T-helper 17 cell (primary cell): ENCODE data around the gene CYSRT1. TPM values are rescaled to one million over a fixed set of nuclear protein-coding genes. Genes with fewer than 3 reads are reported as not detected.

Source experiments
- ATAC-seq: fragments of 150-1000 bp; cut with Tn5 transposase; 2 replicates; pipeline ENCODE4 v1.10.0; 2021; ENCODE audit warnings: mild to moderate bottlenecking, moderate library complexity
- DNase-seq, 3 donors: peaks; one replicate each; pipeline versions ENCODE4 v3.0.0 to v3.0.0-alpha.2; 2020 to 2021
- H3K9me3 ChIP-seq: one replicate; pipeline ENCODE4 v1.7.0; 2013; ENCODE audit warnings: low read length, mild to moderate bottlenecking; ENCODE audit not compliant: control insufficient read depth, poor library complexity, severe bottlenecking
- H3K27ac Mint-ChIP-seq: one replicate; pipeline ENCODE4 v1.8.0; 2022; ENCODE audit warnings: mild to moderate bottlenecking, moderate library complexity, mixed read lengths
- H3K27me3 Mint-ChIP-seq: one replicate; pipeline ENCODE4 v1.8.0; 2022; ENCODE audit warnings: mixed read lengths
- H3K36me3 Mint-ChIP-seq: one replicate; pipeline ENCODE4 v1.8.0; 2022; ENCODE audit warnings: low read depth, mixed read lengths
- H3K4me1 Mint-ChIP-seq: one replicate; pipeline ENCODE4 v1.8.0; 2022; ENCODE audit warnings: mild to moderate bottlenecking, mixed read lengths
- H3K4me3 Mint-ChIP-seq: one replicate; pipeline ENCODE4 v1.8.0; 2022; ENCODE audit warnings: mild to moderate bottlenecking, moderate library complexity, mixed read lengths
- total RNA-seq, 4 donors: library from RNA in 2 of 4; stranded (reverse) in 2 of 4; gene quantifications; one replicate each; pipeline ENCODE4 v1.2.3 and lab custom pipeline; 2022 to 2026

The CYSRT1 gene
- total RNA-seq, 2 donors from 2014 or later: 0.52 TPM; not detected in 1

DNA sequence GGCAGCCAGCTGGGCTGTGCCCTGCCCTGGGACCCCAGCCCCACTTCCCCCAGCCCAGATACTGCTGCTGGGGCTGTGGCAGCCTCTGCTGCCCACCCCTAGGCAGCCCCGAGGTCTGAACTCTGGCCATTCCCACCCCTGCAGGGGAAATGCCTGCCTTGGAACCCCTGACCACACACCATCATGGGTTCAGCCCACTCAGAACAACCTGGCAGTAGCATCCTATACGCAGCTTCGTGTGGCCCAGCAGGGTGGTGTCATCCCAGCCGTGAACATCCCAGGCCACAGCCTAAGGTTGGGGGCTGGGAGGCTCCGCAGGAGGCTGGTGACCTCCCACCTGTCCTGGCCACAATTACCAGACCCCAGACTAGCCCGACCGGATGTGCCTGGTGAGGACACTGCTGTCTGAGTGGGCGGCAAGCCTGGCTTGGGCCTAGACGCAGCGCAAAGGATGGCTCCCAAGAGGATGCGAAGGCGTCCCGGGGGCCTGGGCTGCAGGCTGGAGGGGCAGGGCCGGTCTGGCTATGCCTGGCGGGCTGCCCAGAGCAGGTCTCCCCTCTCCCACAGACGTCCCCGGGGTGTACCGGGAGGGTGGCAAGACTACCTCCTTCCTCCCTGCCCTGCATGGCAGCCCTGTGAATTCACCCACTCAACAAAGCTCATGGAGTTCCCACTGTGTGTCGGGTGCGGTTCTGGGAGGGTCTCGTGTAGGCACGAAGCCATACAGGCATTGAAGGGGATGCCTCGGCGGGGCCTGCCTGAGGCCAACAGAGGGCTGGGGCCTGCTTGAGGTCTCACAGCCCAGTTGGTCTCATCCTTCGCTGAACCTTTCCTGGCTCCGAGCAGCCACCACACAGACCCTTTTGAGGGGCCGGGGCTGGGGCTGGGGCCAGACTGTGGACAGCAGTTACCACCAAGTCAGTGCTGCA is 4.3 kb downstream of the CYSRT1 start:
- ATAC-seq (no peak), DNase-seq (no peak)
- Mint-ChIP-seq H3K4me1 (peaks cover 4% of the 10 kb centered on the region), H3K36me3 (peaks cover 2% of the 10 kb centered on the region), H3K27me3 (peaks cover 6% of the 10 kb centered on the region), H3K4me3 (no peak overlapping the region), H3K27ac (no peak overlapping the region)
- no peaks in the 10 kb centered on the region for H3K9me3 ChIP-seq

- DNase-seq: no peak
- no peaks in the 10 kb centered on the region for H3K9me3 ChIP-seq
- Mint-ChIP-seq H3K27me3 (peaks cover 12% of the 10 kb centered on the region), H3K4me1 (peaks cover 4% of the 10 kb centered on the region), H3K36me3 (peaks cover 2% of the 10 kb centered on the region), H3K27ac (no peak overlapping the region), H3K4me3 (no peak overlapping the region)
- ATAC-seq: no peak
These were observed 5.1 kb downstream of the CYSRT1 start for GRCh38 chr9:137229903-137230704.

- Mint-ChIP-seq H3K4me1 (peaks cover 4% of the 10 kb centered on the region), H3K27ac (no peak within 1 kb of the TSS), H3K36me3 (peaks cover 2% of the 10 kb centered on the region), H3K27me3 (peaks cover 15% of the 10 kb centered on the region), H3K4me3 (no peak within 1 kb of the TSS)
- no peaks in the 10 kb centered on the region for H3K9me3 ChIP-seq
- no peak for ATAC-seq
- no peak for DNase-seq
These were observed 5.9 kb downstream of the CYSRT1 start, which contains the start of gene SLC34A3 for GRCh38 chr9:137230705-137231371. Gene SLC34A3 (plus strand): TSS chr9:137230901. CDS start chr9:137231703, 802 bp downstream.

- no peak overlapping the region for H3K4me3 Mint-ChIP-seq
- no peaks in the 10 kb centered on the region for H3K9me3 ChIP-seq
- peaks cover 4% of the 10 kb centered on the region for H3K4me1 Mint-ChIP-seq
- ATAC-seq (no peak), DNase-seq (no peak)
- peaks cover 2% of the 10 kb centered on the region for H3K36me3 Mint-ChIP-seq
- H3K27me3 Mint-ChIP-seq: peaks cover 15% of the 10 kb centered on the region
- H3K27ac Mint-ChIP-seq: no peak overlapping the region
These were observed 6.5 kb downstream of the CYSRT1 start for GRCh38 chr9:137231372-137232039.

- Mint-ChIP-seq H3K4me3 (no peak overlapping the region), H3K27me3 (peaks cover 15% of the 10 kb centered on the region), H3K36me3 (peaks cover 2% of the 10 kb centered on the region), H3K27ac (no peak overlapping the region), H3K4me1 (peaks cover 4% of the 10 kb centered on the region)
- no peak for DNase-seq
- no peaks in the 10 kb centered on the region for H3K9me3 ChIP-seq
- ATAC-seq: no peak
These were observed 7.1 kb downstream of the CYSRT1 start for GRCh38 chr9:137232101-137232500.

DNA sequence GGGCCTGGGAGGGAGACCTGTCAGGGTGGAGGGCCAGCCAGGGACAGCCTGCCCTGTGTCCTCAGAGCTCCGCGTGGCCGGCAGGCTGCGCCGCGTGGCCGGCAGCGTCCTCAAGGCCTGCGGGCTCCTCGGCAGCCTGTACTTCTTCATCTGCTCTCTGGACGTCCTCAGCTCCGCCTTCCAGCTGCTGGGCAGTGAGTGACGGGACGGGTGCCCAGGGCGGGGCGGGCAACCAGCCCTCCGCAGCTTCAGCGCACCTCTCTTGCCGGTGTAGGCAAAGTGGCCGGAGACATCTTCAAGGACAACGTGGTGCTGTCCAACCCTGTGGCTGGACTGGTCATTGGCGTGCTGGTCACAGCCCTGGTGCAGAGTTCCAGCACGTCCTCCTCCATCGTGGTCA is 7.5 kb downstream of the CYSRT1 start:
- ATAC-seq: no peak
- Mint-ChIP-seq H3K4me3 (no peak overlapping the region), H3K27ac (no peak overlapping the region), H3K36me3 (peaks cover 2% of the 10 kb centered on the region), H3K4me1 (peaks cover 5% of the 10 kb centered on the region), H3K27me3 (peaks cover 12% of the 10 kb centered on the region)
- no peak for DNase-seq
- no peaks in the 10 kb centered on the region for H3K9me3 ChIP-seq

DNA sequence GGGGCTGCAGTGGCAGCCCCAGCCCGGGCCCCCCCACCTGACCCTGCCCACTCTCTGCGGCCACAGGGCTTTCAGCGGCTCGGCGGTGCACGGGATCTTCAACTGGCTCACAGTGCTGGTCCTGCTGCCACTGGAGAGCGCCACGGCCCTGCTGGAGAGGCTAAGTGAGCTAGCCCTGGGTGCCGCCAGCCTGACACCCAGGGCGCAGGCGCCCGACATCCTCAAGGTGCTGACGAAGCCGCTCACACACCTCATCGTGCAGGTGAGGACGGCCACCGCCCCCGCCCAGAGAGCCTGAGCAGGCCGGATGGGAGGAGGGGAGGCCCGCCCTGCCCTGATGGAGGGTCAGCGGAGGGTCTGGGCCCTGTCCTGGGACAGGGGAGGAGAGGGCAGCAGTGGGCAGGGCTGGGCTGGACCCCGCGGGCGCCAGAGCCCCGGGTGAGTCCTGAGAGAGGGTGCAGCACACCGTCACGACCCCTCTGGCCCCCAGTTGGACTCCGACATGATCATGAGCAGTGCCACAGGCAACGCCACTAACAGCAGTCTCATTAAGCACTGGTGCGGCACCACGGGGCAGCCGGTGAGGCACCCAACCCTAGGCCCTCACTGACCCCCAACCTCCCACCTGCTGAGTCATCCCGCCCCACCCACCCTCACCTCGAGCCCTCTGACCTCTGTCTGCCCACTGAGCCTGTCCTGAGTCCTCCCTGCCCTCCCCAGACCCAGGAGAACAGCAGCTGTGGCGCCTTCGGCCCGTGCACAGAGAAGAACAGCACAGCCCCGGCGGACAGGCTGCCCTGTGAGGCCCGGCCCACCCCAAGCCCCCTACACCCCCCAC is 8.4 kb downstream of the CYSRT1 start:
- no peak for ATAC-seq
- DNase-seq: no peak
- H3K27me3 Mint-ChIP-seq: peaks cover 8% of the 10 kb centered on the region
- peaks cover 5% of the 10 kb centered on the region for H3K4me1 Mint-ChIP-seq
- H3K4me3 Mint-ChIP-seq: no peak overlapping the region
- no peaks in the 10 kb centered on the region for H3K9me3 ChIP-seq
- H3K36me3 Mint-ChIP-seq: no peaks in the 10 kb centered on the region
- no peak overlapping the region for H3K27ac Mint-ChIP-seq

DNA sequence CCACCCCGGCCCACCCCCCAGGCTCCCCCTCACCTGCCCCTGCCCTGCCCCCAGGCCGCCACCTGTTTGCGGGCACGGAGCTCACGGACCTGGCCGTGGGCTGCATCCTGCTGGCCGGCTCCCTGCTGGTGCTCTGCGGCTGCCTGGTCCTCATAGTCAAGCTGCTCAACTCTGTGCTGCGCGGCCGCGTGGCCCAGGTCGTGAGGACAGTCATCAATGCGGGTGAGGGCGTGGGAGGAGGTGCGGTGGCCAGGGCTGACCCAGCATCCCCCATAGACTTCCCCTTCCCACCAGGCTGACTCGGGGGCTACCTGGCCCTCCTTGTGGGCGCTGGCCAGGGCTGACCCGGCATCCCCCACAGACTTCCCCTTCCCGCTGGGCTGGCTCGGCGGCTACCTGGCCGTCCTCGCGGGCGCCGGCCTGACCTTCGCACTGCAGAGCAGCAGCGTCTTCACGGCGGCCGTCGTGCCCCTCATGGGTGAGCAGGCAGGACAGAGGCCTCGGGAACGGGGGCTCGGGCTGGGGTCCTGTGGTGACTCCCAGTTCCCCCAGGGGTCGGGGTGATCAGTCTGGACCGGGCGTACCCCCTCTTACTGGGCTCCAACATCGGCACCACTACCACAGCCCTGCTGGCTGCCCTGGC is 9.2 kb downstream of the CYSRT1 start:
- no peaks in the 10 kb centered on the region for H3K36me3 Mint-ChIP-seq
- ATAC-seq (no peak), DNase-seq (no peak)
- H3K4me1 Mint-ChIP-seq: peaks cover 7% of the 10 kb centered on the region
- H3K9me3 ChIP-seq: no peaks in the 10 kb centered on the region
- no peak overlapping the region for H3K4me3 Mint-ChIP-seq
- H3K27me3 Mint-ChIP-seq: peaks cover 8% of the 10 kb centered on the region
- no peak overlapping the region for H3K27ac Mint-ChIP-seq

DNA sequence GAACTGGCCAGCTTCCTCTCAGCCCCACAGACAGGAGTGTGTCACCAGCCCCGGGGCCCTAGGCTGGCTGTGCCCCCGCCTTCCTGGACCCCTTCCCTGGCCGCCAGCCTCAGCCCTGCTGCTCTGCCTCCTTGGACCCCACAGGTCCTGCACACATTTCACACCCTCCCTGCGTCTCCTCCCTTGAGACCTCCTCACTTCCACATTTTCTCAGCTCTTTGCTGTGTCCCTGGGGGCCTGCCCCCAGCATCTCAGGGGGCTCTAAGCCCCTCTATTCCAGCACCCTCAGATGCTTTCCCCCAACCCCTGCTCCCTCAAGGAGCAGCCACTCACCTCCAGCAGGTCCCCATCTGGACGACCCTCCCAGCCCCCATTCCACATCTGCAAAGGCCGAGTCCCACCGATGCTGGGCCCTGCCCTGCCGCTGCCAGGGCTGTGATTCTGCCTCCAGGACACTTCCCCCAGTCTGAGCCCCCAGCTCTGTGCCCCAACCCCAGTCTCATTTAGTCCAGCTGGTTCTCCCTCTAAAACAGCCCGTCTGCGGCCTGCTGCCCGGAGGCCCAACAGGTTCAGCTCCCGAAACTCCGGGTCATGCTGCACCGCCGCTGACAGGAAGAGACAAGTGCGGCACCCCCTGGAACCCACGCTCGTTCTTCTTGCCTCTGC is 9.9 kb downstream of the CYSRT1 start:
- Mint-ChIP-seq H3K4me3 (no peak overlapping the region), H3K4me1 (peaks cover 7% of the 10 kb centered on the region), H3K36me3 (no peaks in the 10 kb centered on the region), H3K27ac (no peak overlapping the region), H3K27me3 (peaks cover 8% of the 10 kb centered on the region)
- DNase-seq (no peak), ATAC-seq (no peak)
- no peaks in the 10 kb centered on the region for H3K9me3 ChIP-seq

- ATAC-seq (no peak), DNase-seq (no peak)
- Mint-ChIP-seq H3K36me3 (no peaks in the 10 kb centered on the region), H3K4me1 (peaks cover 7% of the 10 kb centered on the region), H3K27me3 (peaks cover 8% of the 10 kb centered on the region), H3K4me3 (no peak overlapping the region), H3K27ac (no peak overlapping the region)
- no peaks in the 10 kb centered on the region for H3K9me3 ChIP-seq
These were observed 10.7 kb downstream of the CYSRT1 start for GRCh38 chr9:137235424-137236237.
